K562 (cell line): ENCODE results near the gene ZFAND5. TPM values are rescaled to one million over a fixed set of nuclear protein-coding genes. Genes with fewer than 3 reads are reported as not detected.
A peak's percentile ranks its signal among the peaks of the same experiment; 100 is the strongest.

ENCODE experiments used
- ATAC-seq: fragments of 200-7000 bp; cut with Tn5 transposase; 3 replicates; pipeline ENCODE4 v1.9.1; 2020; ENCODE audit warnings: moderate library complexity
- BruUV-seq: library from RNA; stranded (reverse); fragments of 400-500 nt; replicated peaks from 2 replicates; lab custom pipeline; 2021; lab: Mats Ljungman, UMichigan
- CTCF ChIA-PET: fragments of 300-600 bp; formaldehyde crosslinking; extraction: SDS; loops from one replicate; lab custom pipeline; 2021; ENCODE audit warnings: low intra/inter-chr PET ratio; lab: Yijun Ruan, JAX
- POLR2A ChIA-PET: fragments of 300-600, 350-650 bp; sonication (Branson Sonifier 250); formaldehyde crosslinking; extraction: SDS; loops from one replicate; lab custom pipeline; 2021; ENCODE audit warnings: antibody characterized with exemption, inconsistent platforms; lab: Yijun Ruan, JAX
- DNase-seq, 4 experiments: peaks; one replicate each; pipeline versions ENCODE4 v3.0.0 to v3.0.0-alpha.2; 2011 to 2018; ENCODE audit warnings: low spot score in 3 of 4, mixed read lengths in 3 of 4; ENCODE audit errors: extremely low read depth in 1 of 4
- FAIRE-seq: peaks from 2 replicates; lab custom pipeline; 2011; peaks lifted over from hg19 to GRCh38; lab: Jason Lieb, UNC
- H2AFZ ChIP-seq: 2 replicates; pipeline ENCODE4 v1.6.0; 2011; ENCODE audit warnings: low read depth, low read length, control low read depth, inconsistent platforms
- H3K27ac ChIP-seq: fragments of 200-600 bp; 3 replicates; pipeline ENCODE4 v1.8.0; 2011; ENCODE audit warnings: low read depth, mild to moderate bottlenecking, control low read depth, inconsistent platforms, low read length, moderate library complexity, mixed read lengths; ENCODE audit errors: extremely low read depth
- H3K27me3 ChIP-seq, 2 experiments: fragments of 300-600 bp in 1 of 2; 2 replicates in 1 of 2; 3 replicates in 1 of 2; pipeline versions ENCODE4 v1.6.0 to v1.8.0; 2011; ENCODE audit warnings: inconsistent platforms in 2 of 2, low read length in 2 of 2, mild to moderate bottlenecking in 1 of 2, mixed read lengths in 1 of 2, moderate library complexity in 1 of 2; ENCODE audit not compliant: control insufficient read depth in 2 of 2, insufficient read depth in 2 of 2
- H3K36me3 ChIP-seq: fragments of 300-600 bp; 3 replicates; pipeline ENCODE4 v1.8.0; 2011; ENCODE audit warnings: mild to moderate bottlenecking, low read length, inconsistent platforms; ENCODE audit not compliant: control insufficient read depth, insufficient read depth
- H3K4me1 ChIP-seq, 2 experiments: fragments of 200-600 bp in 1 of 2; replicated peaks in 1 of 2; 2 replicates in 1 of 2; 3 replicates in 1 of 2; pipeline versions ENCODE4 v1.5.1 to v1.8.0; 2011; ENCODE audit warnings: inconsistent platforms in 2 of 2, low read length in 2 of 2, mild to moderate bottlenecking in 1 of 2, mixed read lengths in 1 of 2, moderate library complexity in 1 of 2; ENCODE audit not compliant: control insufficient read depth in 2 of 2, insufficient read depth in 2 of 2
- H3K4me2 ChIP-seq: 2 replicates; pipeline ENCODE4 v1.6.1; 2011; ENCODE audit warnings: low read length, control low read depth, inconsistent platforms, mixed read lengths; ENCODE audit not compliant: insufficient read depth
- H3K4me3 ChIP-seq: fragments of 200-600 bp; sonication (generic), shearing (Covaris generic); 2 replicates; pipeline ENCODE4 v1.5.1; 2016; ENCODE audit warnings: control low read depth, inconsistent platforms
- H3K79me2 ChIP-seq: fragments of 200-600 bp; 3 replicates; pipeline ENCODE4 v1.8.0; 2011; ENCODE audit warnings: low read length, inconsistent platforms; ENCODE audit not compliant: control insufficient read depth, insufficient read depth
- H3K9ac ChIP-seq, 2 experiments: 2 replicates each; pipeline versions ENCODE4 v1.6.0 to v1.6.1; 2011; ENCODE audit warnings: low read depth in 2 of 2, low read length in 2 of 2, control low read depth in 1 of 2, inconsistent platforms in 1 of 2, mild to moderate bottlenecking in 1 of 2, mixed read lengths in 1 of 2; ENCODE audit not compliant: insufficient read depth in 1 of 2
- H3K9me1 ChIP-seq: one replicate; pipeline ENCODE4 v1.6.0; 2011; ENCODE audit warnings: inconsistent platforms, mild to moderate bottlenecking, low read length, moderate library complexity; ENCODE audit not compliant: control insufficient read depth, insufficient read depth
- H3K9me3 ChIP-seq: replicated peaks from 2 replicates; pipeline ENCODE4 v1.5.1; 2011; ENCODE audit warnings: low read depth, low read length, inconsistent platforms; ENCODE audit not compliant: control insufficient read depth, insufficient read depth
- H4K20me1 ChIP-seq: replicated peaks from 2 replicates; pipeline ENCODE4 v1.6.1; 2011; ENCODE audit warnings: low read length, inconsistent platforms, mixed read lengths; ENCODE audit not compliant: control insufficient read depth, insufficient read depth
- HMG20B ChIP-seq: fragments of 250-450 bp; sonication (Bioruptor Pico); IDR thresholded peaks from 2 replicates; pipeline ENCODE4 v1.5.0; 2021; ENCODE audit warnings: mild to moderate bottlenecking
- HNRNPK ChIP-seq: fragments of 200-400 bp; formaldehyde crosslinking; IDR thresholded peaks from one replicate; pipeline ENCODE4 v1.6.1; 2018; ENCODE audit warnings: mild to moderate bottlenecking, low read depth, low read length; ENCODE audit not compliant: poor library complexity, severe bottlenecking
- MED1 ChIP-seq: sonication (generic); formaldehyde crosslinking; IDR thresholded peaks from 2 replicates; pipeline ENCODE4 v1.8.1; 2023; ENCODE audit warnings: missing genetic modification reagents, borderline replicate concordance
- POU5F1 ChIP-seq: fragments of 150-350 bp; IDR thresholded peaks from 2 replicates; pipeline ENCODE4 v1.6.1; 2014; ENCODE audit warnings: borderline replicate concordance, low read length, low read depth, mild to moderate bottlenecking; ENCODE audit not compliant: partially characterized antibody
- RAD51 ChIP-seq: fragments of 450-650 bp; IDR thresholded peaks from 2 replicates; pipeline ENCODE4 v1.7.1; 2016; ENCODE audit warnings: low read depth, mild to moderate bottlenecking, borderline replicate concordance
- SUPT5H ChIP-seq: fragments of 450-650 bp; IDR thresholded peaks from 2 replicates; pipeline ENCODE4 v1.6.1; 2016
- YY1 ChIP-seq, 3 experiments: IDR thresholded peaks; 2 replicates each; pipeline ENCODE4 v1.6.1; 2011; ENCODE audit warnings: low read length in 2 of 3, mild to moderate bottlenecking in 2 of 3, moderate library complexity in 2 of 3, borderline replicate concordance in 1 of 3, control low read depth in 1 of 3, low read depth in 1 of 3; ENCODE audit not compliant: insufficient read depth in 3 of 3, insufficient replicate concordance in 2 of 3, control insufficient read depth in 1 of 3, insufficient read length in 1 of 3; ENCODE audit errors: extremely low read depth in 1 of 3
- ZNF23 ChIP-seq: fragments of 250-450 bp; sonication (Bioruptor Pico); IDR thresholded peaks from 2 replicates; pipeline ENCODE4 v1.4.0; 2020; ENCODE audit warnings: mild to moderate bottlenecking
- WGBS: fragments of 100-300 bp; shearing (Covaris generic); methylation state at CpG from one replicate; pipeline ENCODE4 v1.1.6; 2016; ENCODE audit warnings: low coverage, mixed read lengths; ENCODE audit not compliant: insufficient coverage; ENCODE audit errors: missing lambda C conversion rate; 5-methylcytosine and 5-hydroxymethylcytosine counted together
- in situ Hi-C: fragments of 300-500 bp; cut with MboI; formaldehyde crosslinking; loops from 4 replicates; pipeline ENCODE4 v1.15.0; 2018; ENCODE audit warnings: inconsistent platforms, mixed read lengths
- intact Hi-C: fragments of 100-400 bp; cut with micrococcal nuclease; formaldehyde crosslinking; loops from 2 replicates; pipeline ENCODE4 v1.14.2; 2022
- polyA plus RNA-seq, 8 experiments: library from polyadenylated mRNA; depleted of rRNA in 4 of 8; stranded (reverse) in 5 of 8; unstranded in 3 of 8; fragments of >200 nt; fragmentation: Nextera tagmentation in 2 of 8; fragmentation: Illumina TruSeq in 1 of 8; extraction: Ambion mirVana in 2 of 8; extraction: Trizol in 1 of 8; gene quantifications; 2 replicates each; pipeline versions ENCODE4 v1.2.1 to v1.2.3, GENCODE V29; 2011 to 2014; ENCODE audit warnings: inconsistent platforms in 1 of 8, missing spikeins in 1 of 8
- total RNA-seq, 7 experiments: library from RNA; depleted of rRNA in 6 of 7; stranded (reverse); fragments of >200 nt in 6 of 7; fragmentation: Illumina TruSeq in 2 of 7; extraction: Trizol in 2 of 7; gene quantifications; 2 replicates each; pipeline versions ENCODE4 v1.2.1 to v1.2.3, GENCODE V29; 2011 to 2021; ENCODE audit warnings: low replicate concordance in 1 of 7
- TF ChIP-seq, protein P1 (sequence below): fragments of 450-650 bp; IDR thresholded peaks from 2 replicates; pipeline ENCODE4 v1.6.1; 2018; ENCODE audit not compliant: partially characterized antibody
- TF ChIP-seq, protein P2 (sequence below): fragments of 450-650 bp; formaldehyde crosslinking; IDR thresholded peaks from 2 replicates; pipeline ENCODE4 v1.4.0; 2022; ENCODE audit warnings: missing genetic modification characterization
- TF ChIP-seq, protein P3 (sequence below): IDR thresholded peaks from 2 replicates; pipeline ENCODE4 v1.6.1; 2011; ENCODE audit warnings: borderline replicate concordance, low read depth, mild to moderate bottlenecking, moderate library complexity, low read length; ENCODE audit not compliant: insufficient read depth, poor library complexity, severe bottlenecking
- TF ChIP-seq, protein P4 (sequence below), 3 experiments: IDR thresholded peaks in 2 of 3; conservative IDR thresholded peaks in 1 of 3; 2 replicates each; pipeline ENCODE4 v1.5.1; 2011 to 2012; ENCODE audit warnings: low read length in 3 of 3, mild to moderate bottlenecking in 3 of 3, control low read depth in 2 of 3, improper control_type of control experiment in 1 of 3, inconsistent platforms in 1 of 3, low read depth in 1 of 3, mixed read lengths in 1 of 3, moderate library complexity in 1 of 3; ENCODE audit not compliant: insufficient read depth in 2 of 3

ZFAND5 gene
- total and polyA plus RNA-seq, 9 of the 15 experiments (the other 6 are each of a cell fraction or from before 2014, with no cell fraction given) = 12.7 to 64.2 (median 34.5) TPM

DNA sequence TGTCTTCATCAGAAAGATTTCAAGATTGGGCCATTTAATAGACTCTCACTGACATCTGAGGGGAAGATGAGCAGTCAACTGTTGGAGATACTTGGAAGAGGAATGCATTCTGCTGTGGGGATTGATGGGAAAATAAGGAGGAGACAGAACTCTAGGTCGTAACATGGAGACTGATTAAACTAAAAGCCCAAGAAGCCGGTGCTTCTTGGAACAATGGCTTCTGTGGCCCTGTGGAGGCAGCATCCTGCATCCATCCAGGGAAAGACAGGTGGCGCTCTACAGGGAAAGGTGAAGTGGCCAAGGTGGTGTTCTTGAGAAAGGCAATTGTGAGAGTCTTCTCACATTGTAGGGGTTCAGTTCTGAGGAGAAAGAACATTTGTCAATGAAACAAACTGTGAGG, 31.3 kb downstream of the ZFAND5 start:
- no peak for FAIRE-seq
- TF ChIP-seq YY1 (IDR thresholded peaks at IDR 0.05; ENCODE audit: borderline replicate concordance in 1 of 3, control insufficient read depth in 1 of 3, extremely low read depth in 1 of 3, insufficient read depth in 3 of 3, insufficient read length in 1 of 3, insufficient replicate concordance in 2 of 3, low read depth in 1 of 3, low read length in 2 of 3) = peak in 1 of 3 experiments; percentile 40
- TF ChIP-seq SUPT5H = no peak
- TF ChIP-seq RAD51 = no peak
- TF ChIP-seq, protein P1, sequence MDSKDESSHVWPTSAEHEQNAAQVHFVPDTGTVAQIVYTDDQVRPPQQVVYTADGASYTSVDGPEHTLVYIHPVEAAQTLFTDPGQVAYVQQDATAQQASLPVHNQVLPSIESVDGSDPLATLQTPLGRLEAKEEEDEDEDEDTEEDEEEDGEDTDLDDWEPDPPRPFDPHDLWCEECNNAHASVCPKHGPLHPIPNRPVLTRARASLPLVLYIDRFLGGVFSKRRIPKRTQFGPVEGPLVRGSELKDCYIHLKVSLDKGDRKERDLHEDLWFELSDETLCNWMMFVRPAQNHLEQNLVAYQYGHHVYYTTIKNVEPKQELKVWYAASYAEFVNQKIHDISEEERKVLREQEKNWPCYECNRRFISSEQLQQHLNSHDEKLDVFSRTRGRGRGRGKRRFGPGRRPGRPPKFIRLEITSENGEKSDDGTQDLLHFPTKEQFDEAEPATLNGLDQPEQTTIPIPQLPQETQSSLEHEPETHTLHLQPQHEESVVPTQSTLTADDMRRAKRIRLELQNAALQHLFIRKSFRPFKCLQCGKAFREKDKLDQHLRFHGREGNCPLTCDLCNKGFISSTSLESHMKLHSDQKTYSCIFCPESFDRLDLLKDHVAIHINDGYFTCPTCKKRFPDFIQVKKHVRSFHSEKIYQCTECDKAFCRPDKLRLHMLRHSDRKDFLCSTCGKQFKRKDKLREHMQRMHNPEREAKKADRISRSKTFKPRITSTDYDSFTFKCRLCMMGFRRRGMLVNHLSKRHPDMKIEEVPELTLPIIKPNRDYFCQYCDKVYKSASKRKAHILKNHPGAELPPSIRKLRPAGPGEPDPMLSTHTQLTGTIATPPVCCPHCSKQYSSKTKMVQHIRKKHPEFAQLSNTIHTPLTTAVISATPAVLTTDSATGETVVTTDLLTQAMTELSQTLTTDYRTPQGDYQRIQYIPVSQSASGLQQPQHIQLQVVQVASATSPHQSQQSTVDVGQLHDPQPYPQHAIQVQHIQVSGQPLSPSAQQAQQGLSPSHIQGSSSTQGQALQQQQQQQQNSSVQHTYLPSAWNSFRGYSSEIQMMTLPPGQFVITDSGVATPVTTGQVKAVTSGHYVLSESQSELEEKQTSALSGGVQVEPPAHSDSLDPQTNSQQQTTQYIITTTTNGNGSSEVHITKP = no peak
- TF ChIP-seq, protein P2, sequence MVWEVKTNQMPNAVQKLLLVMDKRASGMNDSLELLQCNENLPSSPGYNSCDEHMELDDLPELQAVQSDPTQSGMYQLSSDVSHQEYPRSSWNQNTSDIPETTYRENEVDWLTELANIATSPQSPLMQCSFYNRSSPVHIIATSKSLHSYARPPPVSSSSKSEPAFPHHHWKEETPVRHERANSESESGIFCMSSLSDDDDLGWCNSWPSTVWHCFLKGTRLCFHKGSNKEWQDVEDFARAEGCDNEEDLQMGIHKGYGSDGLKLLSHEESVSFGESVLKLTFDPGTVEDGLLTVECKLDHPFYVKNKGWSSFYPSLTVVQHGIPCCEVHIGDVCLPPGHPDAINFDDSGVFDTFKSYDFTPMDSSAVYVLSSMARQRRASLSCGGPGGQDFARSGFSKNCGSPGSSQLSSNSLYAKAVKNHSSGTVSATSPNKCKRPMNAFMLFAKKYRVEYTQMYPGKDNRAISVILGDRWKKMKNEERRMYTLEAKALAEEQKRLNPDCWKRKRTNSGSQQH (CRISPR knock-in tag) = no peak
- no peak for TF ChIP-seq MED1
- TF ChIP-seq, protein P3, sequence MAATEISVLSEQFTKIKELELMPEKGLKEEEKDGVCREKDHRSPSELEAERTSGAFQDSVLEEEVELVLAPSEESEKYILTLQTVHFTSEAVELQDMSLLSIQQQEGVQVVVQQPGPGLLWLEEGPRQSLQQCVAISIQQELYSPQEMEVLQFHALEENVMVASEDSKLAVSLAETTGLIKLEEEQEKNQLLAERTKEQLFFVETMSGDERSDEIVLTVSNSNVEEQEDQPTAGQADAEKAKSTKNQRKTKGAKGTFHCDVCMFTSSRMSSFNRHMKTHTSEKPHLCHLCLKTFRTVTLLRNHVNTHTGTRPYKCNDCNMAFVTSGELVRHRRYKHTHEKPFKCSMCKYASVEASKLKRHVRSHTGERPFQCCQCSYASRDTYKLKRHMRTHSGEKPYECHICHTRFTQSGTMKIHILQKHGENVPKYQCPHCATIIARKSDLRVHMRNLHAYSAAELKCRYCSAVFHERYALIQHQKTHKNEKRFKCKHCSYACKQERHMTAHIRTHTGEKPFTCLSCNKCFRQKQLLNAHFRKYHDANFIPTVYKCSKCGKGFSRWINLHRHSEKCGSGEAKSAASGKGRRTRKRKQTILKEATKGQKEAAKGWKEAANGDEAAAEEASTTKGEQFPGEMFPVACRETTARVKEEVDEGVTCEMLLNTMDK = peak; percentile 14
- TF ChIP-seq ZNF23 (CRISPR knock-in tag) = no peak
- TF ChIP-seq POU5F1 = no peak
- TF ChIP-seq, protein P4, sequence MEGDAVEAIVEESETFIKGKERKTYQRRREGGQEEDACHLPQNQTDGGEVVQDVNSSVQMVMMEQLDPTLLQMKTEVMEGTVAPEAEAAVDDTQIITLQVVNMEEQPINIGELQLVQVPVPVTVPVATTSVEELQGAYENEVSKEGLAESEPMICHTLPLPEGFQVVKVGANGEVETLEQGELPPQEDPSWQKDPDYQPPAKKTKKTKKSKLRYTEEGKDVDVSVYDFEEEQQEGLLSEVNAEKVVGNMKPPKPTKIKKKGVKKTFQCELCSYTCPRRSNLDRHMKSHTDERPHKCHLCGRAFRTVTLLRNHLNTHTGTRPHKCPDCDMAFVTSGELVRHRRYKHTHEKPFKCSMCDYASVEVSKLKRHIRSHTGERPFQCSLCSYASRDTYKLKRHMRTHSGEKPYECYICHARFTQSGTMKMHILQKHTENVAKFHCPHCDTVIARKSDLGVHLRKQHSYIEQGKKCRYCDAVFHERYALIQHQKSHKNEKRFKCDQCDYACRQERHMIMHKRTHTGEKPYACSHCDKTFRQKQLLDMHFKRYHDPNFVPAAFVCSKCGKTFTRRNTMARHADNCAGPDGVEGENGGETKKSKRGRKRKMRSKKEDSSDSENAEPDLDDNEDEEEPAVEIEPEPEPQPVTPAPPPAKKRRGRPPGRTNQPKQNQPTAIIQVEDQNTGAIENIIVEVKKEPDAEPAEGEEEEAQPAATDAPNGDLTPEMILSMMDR (IDR thresholded peaks at IDR 0.05 in 2 of 3, conservative IDR thresholded peaks at IDR 0.05 in 1 of 3; ENCODE audit: insufficient read depth in 2 of 3, low read depth in 1 of 3, low read length in 3 of 3) = peak; percentile 48 to 94 (median 59)
- no peak for TF ChIP-seq HNRNPK
- no peak for TF ChIP-seq HMG20B

More for the DNA sequence above, 31.3 kb downstream of the ZFAND5 start:
- H3K9me3 ChIP-seq = no peaks in the 10 kb centered on the region
- CTCF ChIA-PET = no interaction called here
- intact Hi-C loops = no loop called here
- H3K27me3 ChIP-seq = peaks cover 3 to 4% of the 10 kb centered on the region in 2 experiments; a peak in 4 of 5 replicates
- H3K79me2 ChIP-seq = no peaks in the 10 kb centered on the region
- no peak overlapping the region for H3K9ac ChIP-seq
- POLR2A ChIA-PET = no interaction called here
- peak; percentile 5 to 35 (median 10) for DNase-seq
- BruUV-seq = no TSS peak
- H4K20me1 ChIP-seq = 0 out of 2 replicates have a peak, but pooled peaks cover 3% of the 10 kb centered on the region
- peak; percentile 80 for ATAC-seq
- no peaks in the 10 kb centered on the region for H3K9me1 ChIP-seq
- H3K4me3 ChIP-seq = no peak overlapping the region
- 4% methylated on average over 3 of the region's 3 CpGs for WGBS
- H3K4me2 ChIP-seq = no peak overlapping the region
- no peak overlapping the region for H2AFZ ChIP-seq
- no peak overlapping the region for H3K27ac ChIP-seq
- no peaks in the 10 kb centered on the region for H3K36me3 ChIP-seq
- no peaks in the 10 kb centered on the region; a peak in 1 of 5 replicates for H3K4me1 ChIP-seq
- in situ Hi-C loops = no loop called here
